ENCODE data around the gene ZBTB8OS.

Gene ZBTB8OS

GRCh38 chr1:32652244-32652962 is 2.1 kb upstream of the ZBTB8OS start:
- ChIA-PET POLR2A (interaction anchor here (2.1 kb wide), 1 partner anchor 38 kb away, joined by 7 read pairs; no protein-coding TSS in a partner anchor), CTCF (interaction anchor here (0.7 kb wide), 1 partner anchor 570 kb away, joined by 3 read pairs; no protein-coding TSS in a partner anchor)
- no peak overlapping the region for H3K27ac ChIP-seq (ENCODE audit: extremely low read depth, low read depth, low read length)
- no peaks in the 10 kb centered on the region for H3K4me1 ChIP-seq (ENCODE audit: control insufficient read depth, insufficient read depth, low read length)
- peak; percentile 81 for TF ChIP-seq ZNF121 (tag by site-specific recombination; IDR thresholded peaks at IDR 0.05)
- no peak for TF ChIP-seq ZNF692 (tag by site-specific recombination; IDR thresholded peaks at IDR 0.05)
- no peak for TF ChIP-seq ZBTB48 (tag by site-specific recombination; IDR thresholded peaks at IDR 0.05)
- peak overlapping the region; percentile 94 for H3K4me3 ChIP-seq (ENCODE audit: low read depth, low read length)
- no peaks in the 10 kb centered on the region for H3K9me3 ChIP-seq (ENCODE audit: control insufficient read depth, insufficient read depth, low read depth, low read length)
- peaks cover 35 to 61% of the 10 kb centered on the region in 2 experiments for H3K36me3 ChIP-seq (ENCODE audit: control insufficient read depth in 2 of 2, insufficient read depth in 1 of 2, low read length in 2 of 2)

GRCh38 chr1:32651461-32652073 is 1.2 kb upstream of the ZBTB8OS start:
- no peaks in the 10 kb centered on the region for H3K9me3 ChIP-seq (ENCODE audit: control insufficient read depth, insufficient read depth, low read depth, low read length)
- CTCF ChIA-PET, result interaction anchor here (0.5 to 1.2 kb wide), 3 partner anchors 121 to 818 kb away, joined by 3 read pairs; no protein-coding TSS in a partner anchor
- no peaks in the 10 kb centered on the region for H3K4me1 ChIP-seq (ENCODE audit: control insufficient read depth, insufficient read depth, low read length)
- peaks cover 27 to 54% of the 10 kb centered on the region in 2 experiments; a peak in 2 of 3 replicates for H3K36me3 ChIP-seq (ENCODE audit: control insufficient read depth in 2 of 2, insufficient read depth in 1 of 2, low read length in 2 of 2)
- POLR2A ChIA-PET, result interaction anchor here (0.6 to 2.1 kb wide), 22 partner anchors 8 to 313 kb away, joined by 3 to 9 read pairs (median 4); partner anchors contain the start of genes BSDC1, RNF19B and SYNC
- peak overlapping the region; percentile 86 for H3K27ac ChIP-seq (ENCODE audit: extremely low read depth, low read depth, low read length)
- H3K4me3 ChIP-seq (ENCODE audit: low read depth, low read length), result peak overlapping the region; percentile 94
- no peak for TF ChIP-seq ZNF202 (tag by site-specific recombination; IDR thresholded peaks at IDR 0.05; ENCODE audit: borderline replicate concordance)
- no peak for TF ChIP-seq ZBTB8A (tag by site-specific recombination; IDR thresholded peaks at IDR 0.05)
- peak; percentile 80; the same call in 1 of the 2 replicates for TF ChIP-seq ZFP37 (tag by site-specific recombination; IDR thresholded peaks at IDR 0.05)
- no peak for TF ChIP-seq ZNF629 (tag by site-specific recombination; IDR thresholded peaks at IDR 0.05)
- 0 out of 2 replicates have a peak, but pooled peaks have one; percentile 5 for TF ChIP-seq ZNF677 (tag by site-specific recombination; IDR thresholded peaks at IDR 0.05)
- no peak for TF ChIP-seq ZEB2 (tag by site-specific recombination; IDR thresholded peaks at IDR 0.05)
- TF ChIP-seq KLF10 (tag by site-specific recombination; IDR thresholded peaks at IDR 0.05), result no peak
- no peak for TF ChIP-seq ZNF510 (tag by site-specific recombination; IDR thresholded peaks at IDR 0.05; ENCODE audit: insufficient replicate concordance)
- TF ChIP-seq ZNF555 (tag by site-specific recombination; conservative IDR thresholded peaks at IDR 0.05), result no peak
- no peak for TF ChIP-seq ZNF112 (tag by site-specific recombination; IDR thresholded peaks at IDR 0.05)
- no peak for TF ChIP-seq ZNF514 (tag by site-specific recombination; IDR thresholded peaks at IDR 0.05)
- TF ChIP-seq KLF7 (tag by site-specific recombination; IDR thresholded peaks at IDR 0.05; ENCODE audit: borderline replicate concordance), result no peak
- no peak for TF ChIP-seq ZNF521 (tag by site-specific recombination; IDR thresholded peaks at IDR 0.05)
- TF ChIP-seq ZBTB48 (tag by site-specific recombination; IDR thresholded peaks at IDR 0.05), result peak; percentile 63; the same call in 1 of the 2 replicates
- no peak for TF ChIP-seq IKZF3 (tag by site-specific recombination; IDR thresholded peaks at IDR 0.05)
- no peak for TF ChIP-seq GLI4 (tag by site-specific recombination; IDR thresholded peaks at IDR 0.05)
- no peak for TF ChIP-seq GLIS2 (tag by site-specific recombination; IDR thresholded peaks at IDR 0.05)
- peak; percentile 92 for TF ChIP-seq PRDM10 (tag by site-specific recombination; IDR thresholded peaks at IDR 0.05)
- TF ChIP-seq ZIC2 (tag by site-specific recombination; IDR thresholded peaks at IDR 0.05), result no peak
- TF ChIP-seq ZNF626 (tag by site-specific recombination; IDR thresholded peaks at IDR 0.05), result no peak
- TF ChIP-seq ZNF146 (tag by site-specific recombination; IDR thresholded peaks at IDR 0.05), result no peak
- TF ChIP-seq YY2 (tag by site-specific recombination; IDR thresholded peaks at IDR 0.05), result no peak
- TF ChIP-seq MEIS1 (CRISPR knock-in tag; IDR thresholded peaks at IDR 0.05; ENCODE audit: borderline replicate concordance), result no peak
- TF ChIP-seq ELK4 (IDR thresholded peaks at IDR 0.05; ENCODE audit: borderline replicate concordance, low read depth, low read length), result no peak
